Hepatocyte (in vitro differentiated cells): ENCODE data around the gene TMCC2.

ENCODE experiments used
- CTCF ChIP-seq: fragments of 200-600 bp; sonication (generic); IDR thresholded peaks from 2 replicates; pipeline ENCODE4 v1.5.1; 2016; ENCODE audit warnings: antibody characterized with exemption, mild to moderate bottlenecking; ENCODE audit not compliant: poor library complexity
- EZH2 ChIP-seq: fragments of 200-600 bp; sonication (generic); IDR thresholded peaks from 2 replicates; pipeline ENCODE4 v1.6.1; 2016; ENCODE audit warnings: antibody characterized with exemption, mild to moderate bottlenecking, borderline replicate concordance
- EZH2phosphoT487 ChIP-seq: fragments of 200-600 bp; sonication (generic); IDR thresholded peaks from one replicate; pipeline ENCODE4 v1.6.1; 2018; ENCODE audit warnings: antibody characterized with exemption, mild to moderate bottlenecking, low read depth, moderate library complexity; ENCODE audit not compliant: unreplicated experiment, severe bottlenecking

- TF ChIP-seq CTCF: no peak
- TF ChIP-seq EZH2: no peak
- no peak for TF ChIP-seq EZH2phosphoT487
Observed at GRCh38 chr1:205259324-205259832, 31.6 kb downstream of the TMCC2 start.
